HepG2 (cell line): Measurements from ENCODE around the gene PCYOX1L. TPM values are rescaled to one million over a fixed set of nuclear protein-coding genes. Genes with fewer than 3 reads are reported as not detected.

ENCODE experiments used
- ATAC-seq: fragments of 200-7000 bp; cut with Tn5 transposase; 3 replicates; pipeline ENCODE4 v1.9.1; 2020; ENCODE audit warnings: mild to moderate bottlenecking, moderate library complexity
- BruUV-seq: library from RNA; stranded (reverse); fragments of 400-500 nt; replicated peaks from 2 replicates; lab custom pipeline; 2021; lab: Mats Ljungman, UMichigan
- CTCF ChIA-PET: fragments of 300-600 bp; formaldehyde crosslinking; extraction: SDS; loops from one replicate; lab custom pipeline; 2021; ENCODE audit warnings: low total read pairs, inconsistent platforms, low intra/inter-chr PET ratio; lab: Yijun Ruan, JAX
- POLR2A ChIA-PET: fragments of 350-600 bp; sonication (Branson Sonifier 250); formaldehyde crosslinking; loops from one replicate; lab custom pipeline; 2020; ENCODE audit warnings: antibody characterized with exemption, inconsistent platforms; lab: Yijun Ruan, JAX
- DNase-seq: peaks from one replicate; pipeline ENCODE4 v3.0.0-alpha.2; 2015; ENCODE audit warnings: low spot score
- FAIRE-seq: peaks from 3 replicates; lab custom pipeline; 2011; peaks lifted over from hg19 to GRCh38; lab: Jason Lieb, UNC
- H2AFZ ChIP-seq: one replicate; pipeline ENCODE4 v1.6.1; 2011; ENCODE audit warnings: low read length, inconsistent platforms
- H3K27ac ChIP-seq: fragments of 300-600 bp; 3 replicates; pipeline ENCODE4 v1.8.0; 2011; ENCODE audit warnings: mixed run types, mild to moderate bottlenecking, mixed read lengths, low read length, inconsistent platforms; ENCODE audit not compliant: insufficient read depth; ENCODE audit errors: extremely low read length
- H3K27me3 ChIP-seq, 2 experiments: fragments of 200-600 bp in 1 of 2; 2 replicates in 1 of 2; 3 replicates in 1 of 2; pipeline versions ENCODE4 v1.6.0 to v1.8.0; 2011; ENCODE audit warnings: low read length in 2 of 2, mild to moderate bottlenecking in 2 of 2, moderate library complexity in 2 of 2, inconsistent platforms in 1 of 2; ENCODE audit not compliant: insufficient read depth in 2 of 2, control insufficient read depth in 1 of 2
- H3K36me3 ChIP-seq, 2 experiments: fragments of 200-600 bp in 1 of 2; replicated peaks in 1 of 2; 2 replicates in 1 of 2; 3 replicates in 1 of 2; pipeline versions ENCODE4 v1.5.1 to v1.8.0; 2011; ENCODE audit warnings: low read length in 2 of 2, inconsistent platforms in 1 of 2; ENCODE audit not compliant: insufficient read depth in 2 of 2, control insufficient read depth in 1 of 2
- H3K4me1 ChIP-seq: 2 replicates; pipeline ENCODE4 v1.5.1; 2012; ENCODE audit warnings: low read length, inconsistent platforms; ENCODE audit not compliant: insufficient read depth
- H3K4me2 ChIP-seq: 2 replicates; pipeline ENCODE4 v1.6.0; 2011; ENCODE audit warnings: low read depth, low read length, inconsistent platforms
- H3K4me3 ChIP-seq, 3 experiments: fragments of 200-600 bp in 1 of 3; sonication (generic), shearing (Covaris generic) in 1 of 3; replicated peaks in 1 of 3; 2 replicates each; pipeline ENCODE4 v1.5.1; 2011 to 2016; ENCODE audit warnings: low read length in 3 of 3, inconsistent platforms in 2 of 3, low read depth in 2 of 3, mild to moderate bottlenecking in 2 of 3, control low read depth in 1 of 3, mixed read lengths in 1 of 3; ENCODE audit not compliant: insufficient read depth in 1 of 3
- H3K79me2 ChIP-seq: one replicate; pipeline ENCODE4 v1.6.1; 2011; ENCODE audit warnings: low read length, inconsistent platforms; ENCODE audit not compliant: insufficient read depth
- H3K9ac ChIP-seq: 2 replicates; pipeline ENCODE4 v1.6.0; 2011; ENCODE audit warnings: mild to moderate bottlenecking, low read depth, low read length, inconsistent platforms; ENCODE audit not compliant: insufficient read depth
- H3K9me3 ChIP-seq: 2 replicates; pipeline ENCODE4 v1.5.1; 2012; ENCODE audit warnings: mild to moderate bottlenecking, low read length
- H4K20me1 ChIP-seq: 2 replicates; pipeline ENCODE4 v1.6.0; 2011; ENCODE audit warnings: inconsistent platforms, mild to moderate bottlenecking, low read length, moderate library complexity; ENCODE audit not compliant: insufficient read depth
- MED1 ChIP-seq: sonication (generic); formaldehyde crosslinking; IDR thresholded peaks from 2 replicates; pipeline ENCODE4 v1.4.0; 2020; ENCODE audit warnings: missing genetic modification reagents
- NRL ChIP-seq: sonication (generic); formaldehyde crosslinking; IDR thresholded peaks from 2 replicates; pipeline ENCODE4 v1.5.0; 2020; ENCODE audit warnings: missing genetic modification reagents, mild to moderate bottlenecking, moderate library complexity, borderline replicate concordance
- ZBTB40 ChIP-seq, 2 experiments: fragments of 450-650 bp in 1 of 2; sonication (generic) in 1 of 2; formaldehyde crosslinking in 1 of 2; IDR thresholded peaks; 2 replicates each; pipeline versions ENCODE4 v1.6.1 to v1.8.0; 2016 to 2022; ENCODE audit warnings: antibody characterized with exemption in 1 of 2, mild to moderate bottlenecking in 1 of 2, missing genetic modification reagents in 1 of 2
- ZFYVE20 ChIP-seq: sonication (generic); formaldehyde crosslinking; IDR thresholded peaks from 2 replicates; pipeline ENCODE4 v1.8.0; 2023; ENCODE audit warnings: low read depth, mild to moderate bottlenecking, moderate library complexity, missing genetic modification reagents, borderline replicate concordance
- ZNF275 ChIP-seq: sonication (generic); formaldehyde crosslinking; IDR thresholded peaks from 2 replicates; pipeline ENCODE4 v1.8.0; 2022; ENCODE audit warnings: missing genetic modification reagents, mild to moderate bottlenecking, inconsistent platforms, borderline replicate concordance
- ZNF740 ChIP-seq: sonication (generic); formaldehyde crosslinking; IDR thresholded peaks from 2 replicates; pipeline ENCODE4 v1.4.0; 2020; ENCODE audit warnings: missing genetic modification reagents
- WGBS: methylation state at CpG from one replicate; pipeline ENCODE4 v1.1.6; 2017; ENCODE audit warnings: low lambda C conversion rate; 5-methylcytosine and 5-hydroxymethylcytosine counted together
- in situ Hi-C: cut with HindIII; loops from 2 replicates; pipeline ENCODE4 v1.10.0; 2017; ENCODE audit warnings: low pct_unique_long_range_greater_than_20kb; ENCODE audit not compliant: extremely low pct_ligation_motif_present
- intact Hi-C: fragments of 100-400 bp; cut with micrococcal nuclease; formaldehyde crosslinking; loops from one replicate; pipeline ENCODE4 v1.10.0; 2022; ENCODE audit not compliant: unreplicated experiment
- polyA plus RNA-seq, 8 experiments: library from polyadenylated mRNA; depleted of rRNA in 3 of 8; stranded (reverse) in 7 of 8; unstranded in 1 of 8; fragments of >200 nt; fragmentation: Illumina TruSeq in 4 of 8; extraction: Trizol in 4 of 8; gene quantifications; 2 replicates each; pipeline versions ENCODE4 v1.2.1 to v1.2.3, GENCODE V29; 2011 to 2016; ENCODE audit warnings: low read depth in 4 of 8, missing spikeins in 1 of 8, mixed read lengths in 1 of 8; ENCODE audit not compliant: insufficient read depth in 1 of 8
- total RNA-seq, 5 experiments: library from RNA; depleted of rRNA; stranded (reverse); fragments of >200 nt; fragmentation: Illumina TruSeq; extraction: Trizol; gene quantifications; 2 replicates each; pipeline ENCODE4 v1.2.3, GENCODE V29; 2016; ENCODE audit warnings: low read depth in 1 of 5

The PCYOX1L gene
- total and polyA plus RNA-seq, 2 of the 13 experiments (the other 11 are each of a cell fraction or from before 2014, with no cell fraction given): 1.00 to 3.7 TPM

GRCh38 chr5:149367972-149368645, 10.3 kb downstream of the PCYOX1L start:
- ATAC-seq (no peak), FAIRE-seq (no peak), DNase-seq (no peak)
- no peaks in the 10 kb centered on the region for H4K20me1 ChIP-seq
- BruUV-seq: no TSS peak
- in situ Hi-C loops (loop anchor here (5.0 kb wide), 1 partner anchor 194 kb away; no protein-coding TSS in a partner anchor), intact Hi-C loops (loop anchor here (1.0 kb wide), 2 partner anchors 63 to 196 kb away; no protein-coding TSS in a partner anchor)
- no peak overlapping the region for H3K27ac ChIP-seq
- H2AFZ ChIP-seq: no peak overlapping the region
- peak overlapping the region; percentile 83 for H3K4me2 ChIP-seq
- WGBS: 80% methylated on average over 19 of the region's 22 CpGs
- peak overlapping the region in 1 of 3 experiments; percentile 36; a peak in 2 of 6 replicates for H3K4me3 ChIP-seq
- peaks cover 32% of the 10 kb centered on the region for H3K4me1 ChIP-seq
- POLR2A ChIA-PET: interaction anchor here (0.8 to 1.8 kb wide), 6 partner anchors 10 to 55 kb away, joined by 3 to 13 read pairs (median 6); partner anchors contain the start of genes IL17B and PCYOX1L
- no peaks in the 10 kb centered on the region for H3K9me3 ChIP-seq
- no peak for TF ChIP-seq ZNF275 (CRISPR knock-in tag)
- no peak for TF ChIP-seq ZNF740
- TF ChIP-seq ZFYVE20 (CRISPR knock-in tag): no peak
- 0 out of 2 replicates have a peak, but pooled peaks have one; percentile 6 for TF ChIP-seq NRL (CRISPR knock-in tag)
- TF ChIP-seq MED1 (CRISPR knock-in tag): no peak
- no peak for TF ChIP-seq ZBTB40 (IDR thresholded peaks at IDR 0.05)
- TF ChIP-seq ZBTB40 (CRISPR knock-in tag; IDR thresholded peaks at IDR 0.05): no peak
- H3K27me3 ChIP-seq: no peaks in the 10 kb centered on the region; a peak in 1 of 5 replicates
- no peaks in the 10 kb centered on the region for H3K36me3 ChIP-seq
- no peaks in the 10 kb centered on the region for H3K79me2 ChIP-seq
- CTCF ChIA-PET: interaction anchor here (0.9 to 2.6 kb wide), 5 partner anchors 23 to 66 kb away, joined by 3 to 23 read pairs (median 10); partner anchors contain the start of gene GRPEL2
- no peak overlapping the region for H3K9ac ChIP-seq
